ENCODE data around the gene PPM1B. TPM values are rescaled to one million over a fixed set of nuclear protein-coding genes. Genes with fewer than 3 reads are reported as not detected.

The PPM1B gene
- total and polyA plus RNA-seq, 2 experiments from 2014 or later, result 112 to 134 TPM

DNA sequence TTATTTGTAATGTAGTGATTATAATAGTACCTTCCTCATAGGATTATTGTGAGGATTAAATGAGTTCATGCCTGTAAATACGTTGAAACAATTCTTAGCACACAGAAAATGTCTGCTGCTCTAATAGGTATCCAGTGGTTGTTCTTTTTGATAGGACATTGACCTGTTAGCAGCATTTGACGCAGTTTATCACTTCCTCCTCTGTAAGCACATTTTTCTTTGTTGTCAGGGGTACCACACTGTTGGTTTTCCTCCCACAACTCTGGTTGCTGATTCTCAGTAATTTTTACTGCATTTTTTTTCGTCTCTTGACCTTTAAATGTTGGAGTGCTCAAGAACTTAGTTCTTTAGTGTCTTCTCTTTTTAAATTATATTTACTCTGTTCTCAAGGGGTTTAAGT, 15.4 kb downstream of the PPM1B start (continued):
- TF ChIP-seq ZNF462 (CRISPR knock-in tag; IDR thresholded peaks at IDR 0.05) (no peak), ZNF114 (CRISPR knock-in tag; IDR thresholded peaks at IDR 0.05) (no peak), ZNF331 (CRISPR knock-in tag; IDR thresholded peaks at IDR 0.05; ENCODE audit: low read depth) (no peak), CREB1 (CRISPR knock-in tag; IDR thresholded peaks at IDR 0.05; ENCODE audit: low read depth) (no peak), NANOG (IDR thresholded peaks at IDR 0.05; ENCODE audit: borderline replicate concordance) (no peak), EZH2 (IDR thresholded peaks at IDR 0.05; ENCODE audit: low read depth, unreplicated experiment) (no peak)

DNA sequence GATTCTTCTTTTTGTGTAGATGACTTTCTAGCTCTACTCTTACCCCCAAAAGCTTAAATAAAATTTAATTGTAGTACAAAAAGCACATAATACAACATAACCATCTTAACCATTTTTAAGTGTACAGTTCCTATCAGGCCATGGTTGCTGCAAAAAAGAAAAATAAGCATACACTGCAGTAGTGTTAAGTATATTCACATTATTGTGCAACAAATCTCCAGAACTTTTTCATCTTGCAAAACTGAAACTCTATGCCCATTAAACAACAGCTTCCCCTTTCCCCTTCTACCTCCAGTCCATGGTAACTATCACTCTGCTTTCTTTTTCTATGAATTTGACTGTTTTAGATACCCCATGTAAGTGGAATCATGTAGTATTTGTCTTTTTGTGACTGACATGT, 18.1 kb downstream of the PPM1B start:
- H3K27ac Mint-ChIP-seq, result no peak overlapping the region
- no peak for ATAC-seq
- H3K4me1 Mint-ChIP-seq, result peaks cover 51% of the 10 kb centered on the region
- no peak for TF ChIP-seq NANOG (IDR thresholded peaks at IDR 0.05; ENCODE audit: borderline replicate concordance)
- no peak for TF ChIP-seq ZNF331 (CRISPR knock-in tag; IDR thresholded peaks at IDR 0.05; ENCODE audit: low read depth)
- no peak for TF ChIP-seq ZNF114 (CRISPR knock-in tag; IDR thresholded peaks at IDR 0.05)
- TF ChIP-seq ZNF462 (CRISPR knock-in tag; IDR thresholded peaks at IDR 0.05), result no peak
- no peak for TF ChIP-seq EZH2 (IDR thresholded peaks at IDR 0.05; ENCODE audit: low read depth, unreplicated experiment)
- no peak for TF ChIP-seq POLR2AphosphoS5 (IDR thresholded peaks at IDR 0.05; ENCODE audit: low read depth)

More for the DNA sequence above, 18.1 kb downstream of the PPM1B start:
- H3K36me3 ChIP-seq (ENCODE audit: insufficient read depth), result no peaks in the 10 kb centered on the region
- peaks cover 99% of the 10 kb centered on the region for H3K79me2 ChIP-seq (replicated peaks; ENCODE audit: insufficient read depth)
- H3K9me2 ChIP-seq (ENCODE audit: insufficient read depth), result no peaks in the 10 kb centered on the region
- peak overlapping the region; percentile 28; the same call in 1 of the 2 replicates for H3K27ac ChIP-seq (ENCODE audit: low read depth)
- Mint-ChIP-seq H3K36me3 (ENCODE audit: low read depth) (peaks cover 17% of the 10 kb centered on the region), H3K4me3 (no peak overlapping the region), H3K9me3 (no peaks in the 10 kb centered on the region), H3K27me3 (ENCODE audit: insufficient read depth, low read depth, poor library complexity) (peaks cover 2% of the 10 kb centered on the region)
- no peak overlapping the region for H2AFZ ChIP-seq
- no peak overlapping the region for H3K4me3 ChIP-seq
- DNase-seq (ENCODE audit: low spot score), result no peak
- H3K4me1 ChIP-seq (ENCODE audit: insufficient read depth), result peaks cover 73% of the 10 kb centered on the region
- H3K27me3 ChIP-seq (ENCODE audit: insufficient read depth), result no peaks in the 10 kb centered on the region
- peaks cover 66% of the 10 kb centered on the region for H4K20me1 ChIP-seq (replicated peaks; ENCODE audit: insufficient read depth)
- 0 out of 2 replicates have a peak, but pooled peaks cover 4% of the 10 kb centered on the region for H3F3A ChIP-seq (replicated peaks; ENCODE audit: low read depth)
- no peak overlapping the region for H3K4me2 ChIP-seq

All from GM23338 (cell line).